ENCODE results near the gene ZNF500.

ZNF500 gene

GRCh38 chr16:4777339-4778049 lies 10.5 kb upstream of the ZNF500 start:
- no peaks in the 10 kb centered on the region for H3K9me2 ChIP-seq (ENCODE audit: low read depth, low read length)
- no peaks in the 10 kb centered on the region for H3F3A ChIP-seq (ENCODE audit: insufficient read depth, low read length)
- H3K27ac ChIP-seq (ENCODE audit: low read depth, low read length, poor library complexity, severe bottlenecking): no peak overlapping the region
- H3K79me2 ChIP-seq (ENCODE audit: insufficient read depth, low read length): no peaks in the 10 kb centered on the region
- H2AFZ ChIP-seq (ENCODE audit: low read length): no peak overlapping the region
- TF ChIP-seq EZH2 (IDR thresholded peaks at IDR 0.05; ENCODE audit: borderline replicate concordance, low read length): no peak
- H4K20me1 ChIP-seq (ENCODE audit: insufficient read depth, low read length): no peaks in the 10 kb centered on the region
- H3K4me3 ChIP-seq (ENCODE audit: low read depth, low read length, poor library complexity, severe bottlenecking): no peak overlapping the region
- no peaks in the 10 kb centered on the region for H3K36me3 ChIP-seq (ENCODE audit: insufficient read depth, low read length)
- no peaks in the 10 kb centered on the region for H3K9me3 ChIP-seq (ENCODE audit: low read length)
- H3K27me3 ChIP-seq (ENCODE audit: insufficient read depth, low read length): peaks cover 7% of the 10 kb centered on the region; the same call in 1 of the 2 replicates
- no peak overlapping the region for H3K4me2 ChIP-seq (ENCODE audit: low read length)
- H3K4me1 ChIP-seq (ENCODE audit: insufficient read depth, low read length, severe bottlenecking): no peaks in the 10 kb centered on the region
- no peak overlapping the region for H3K9ac ChIP-seq (ENCODE audit: low read length)

GRCh38 chr16:4776141-4776705 lies 9.3 kb upstream of the ZNF500 start:
- H3K4me3 ChIP-seq (ENCODE audit: low read depth, low read length, poor library complexity, severe bottlenecking): no peak overlapping the region
- H3K9me2 ChIP-seq (ENCODE audit: low read depth, low read length): no peaks in the 10 kb centered on the region
- no peaks in the 10 kb centered on the region for H3K4me1 ChIP-seq (ENCODE audit: insufficient read depth, low read length, severe bottlenecking)
- H3K27ac ChIP-seq (ENCODE audit: low read depth, low read length, poor library complexity, severe bottlenecking): no peak overlapping the region
- H3K4me2 ChIP-seq (ENCODE audit: low read length): no peak overlapping the region
- no peak overlapping the region for H3K9ac ChIP-seq (ENCODE audit: low read length)
- H4K20me1 ChIP-seq (ENCODE audit: insufficient read depth, low read length): no peaks in the 10 kb centered on the region
- no peak overlapping the region for H2AFZ ChIP-seq (ENCODE audit: low read length)
- H3K27me3 ChIP-seq (ENCODE audit: insufficient read depth, low read length): peaks cover 7% of the 10 kb centered on the region; the same call in 1 of the 2 replicates
- H3K9me3 ChIP-seq (ENCODE audit: low read length): no peaks in the 10 kb centered on the region
- no peaks in the 10 kb centered on the region for H3K36me3 ChIP-seq (ENCODE audit: insufficient read depth, low read length)
- no peak for TF ChIP-seq EZH2 (IDR thresholded peaks at IDR 0.05; ENCODE audit: borderline replicate concordance, low read length)
- no peak for TF ChIP-seq CTCF (IDR thresholded peaks at IDR 0.05; ENCODE audit: low read length)
- H3K79me2 ChIP-seq (ENCODE audit: insufficient read depth, low read length): no peaks in the 10 kb centered on the region
- H3F3A ChIP-seq (ENCODE audit: insufficient read depth, low read length): no peaks in the 10 kb centered on the region

GRCh38 chr16:4775005-4775404 lies 8.0 kb upstream of the ZNF500 start:
- no peaks in the 10 kb centered on the region for H3K9me3 ChIP-seq (ENCODE audit: low read length)
- H3K27me3 ChIP-seq (ENCODE audit: insufficient read depth, low read length): peaks cover under 1% of the 10 kb centered on the region; the same call in 1 of the 2 replicates
- TF ChIP-seq CTCF (IDR thresholded peaks at IDR 0.05; ENCODE audit: low read length) (no peak), EZH2 (IDR thresholded peaks at IDR 0.05; ENCODE audit: borderline replicate concordance, low read length) (no peak)
- no peaks in the 10 kb centered on the region for H4K20me1 ChIP-seq (ENCODE audit: insufficient read depth, low read length)
- no peaks in the 10 kb centered on the region for H3K79me2 ChIP-seq (ENCODE audit: insufficient read depth, low read length)
- H3K9ac ChIP-seq (ENCODE audit: low read length): no peak overlapping the region
- H3K4me1 ChIP-seq (ENCODE audit: insufficient read depth, low read length, severe bottlenecking): no peaks in the 10 kb centered on the region
- H3K9me2 ChIP-seq (ENCODE audit: low read depth, low read length): no peaks in the 10 kb centered on the region
- H3K4me3 ChIP-seq (ENCODE audit: low read depth, low read length, poor library complexity, severe bottlenecking): no peak overlapping the region
- H3K36me3 ChIP-seq (ENCODE audit: insufficient read depth, low read length): no peaks in the 10 kb centered on the region
- H3F3A ChIP-seq (ENCODE audit: insufficient read depth, low read length): no peaks in the 10 kb centered on the region
- no peak overlapping the region for H3K27ac ChIP-seq (ENCODE audit: low read depth, low read length, poor library complexity, severe bottlenecking)
- no peak overlapping the region for H3K4me2 ChIP-seq (ENCODE audit: low read length)
- no peak overlapping the region for H2AFZ ChIP-seq (ENCODE audit: low read length)
